Panc1 (cell line): ENCODE results near the gene PLPPR2. TPM values are rescaled to one million over a fixed set of nuclear protein-coding genes. Genes with fewer than 3 reads are reported as not detected.
"Not testable (repeated sequence)": the region's sequence is repeated elsewhere in the genome, so short reads cannot be mapped to it uniquely, and the experiment has no call there.

Experiments
- ATAC-seq: fragments of 200-7000 bp; cut with Tn5 transposase; 2 replicates; pipeline ENCODE4 v1.9.1; 2020; ENCODE audit warnings: mild to moderate bottlenecking, moderate library complexity
- BruUV-seq: library from RNA; stranded (reverse); fragments of 400-500 nt; replicated peaks from 2 replicates; lab custom pipeline; 2021; lab: Mats Ljungman, UMichigan
- CTCF ChIA-PET: fragments of 300-600 bp; sonication (Branson Sonifier 250); formaldehyde crosslinking; loops from one replicate; lab custom pipeline; 2022; ENCODE audit warnings: antibody characterized with exemption; lab: Charles Lee
- POLR2A ChIA-PET: fragments of 300-600 bp; sonication (Branson Sonifier 250); formaldehyde crosslinking; loops from one replicate; lab custom pipeline; 2022; ENCODE audit warnings: antibody characterized with exemption; lab: Charles Lee
- DNase-seq: peaks from one replicate; pipeline ENCODE4 v3.0.0-alpha.2; 2010; ENCODE audit warnings: low read depth, low spot score
- H3K27ac ChIP-seq: 2 replicates; pipeline ENCODE4 v1.5.1; 2011; ENCODE audit warnings: mild to moderate bottlenecking, low read length, inconsistent platforms
- H3K27me3 ChIP-seq: fragments of 200-500 bp; sonication (Bioruptor generic); 2 replicates; pipeline ENCODE4 v1.6.0; 2014; ENCODE audit warnings: low read length, inconsistent platforms; ENCODE audit not compliant: control insufficient read depth, insufficient read depth
- H3K36me3 ChIP-seq: fragments of 200-500 bp; sonication (Bioruptor generic); 2 replicates; pipeline ENCODE4 v1.5.1; 2014; ENCODE audit warnings: inconsistent platforms, mild to moderate bottlenecking, low read length, moderate library complexity; ENCODE audit not compliant: control insufficient read depth, insufficient read depth
- H3K4me1 ChIP-seq: 2 replicates; pipeline ENCODE4 v1.5.1; 2011; ENCODE audit warnings: inconsistent platforms, mild to moderate bottlenecking, low read length, moderate library complexity; ENCODE audit not compliant: control insufficient read depth, insufficient read depth
- H3K4me3 ChIP-seq, 2 experiments: 2 replicates each; pipeline ENCODE4 v1.5.1; 2011 to 2012; ENCODE audit warnings: low read depth in 2 of 2, low read length in 2 of 2, mild to moderate bottlenecking in 2 of 2, inconsistent platforms in 1 of 2, moderate library complexity in 1 of 2
- H3K9me3 ChIP-seq: fragments of 200-500 bp; sonication (Bioruptor generic); 2 replicates; pipeline ENCODE4 v1.5.1; 2014; ENCODE audit warnings: low read depth, mild to moderate bottlenecking, inconsistent platforms, low read length, moderate library complexity; ENCODE audit not compliant: control insufficient read depth, insufficient read depth
- POLR2AphosphoS5 ChIP-seq: IDR thresholded peaks from 2 replicates; pipeline ENCODE4 v1.6.1; 2012; ENCODE audit warnings: mild to moderate bottlenecking, low read depth, low read length, moderate library complexity
- REST ChIP-seq, 2 experiments: IDR thresholded peaks; 2 replicates each; pipeline ENCODE4 v1.6.1; 2011 to 2012; ENCODE audit warnings: low read depth in 2 of 2, control low read depth in 1 of 2, low read length in 1 of 2, mild to moderate bottlenecking in 1 of 2, moderate library complexity in 1 of 2; ENCODE audit not compliant: insufficient read depth in 1 of 2
- SIN3A ChIP-seq: IDR thresholded peaks from 2 replicates; pipeline ENCODE4 v1.6.1; 2012; ENCODE audit warnings: low read depth, mild to moderate bottlenecking, low read length, moderate library complexity, borderline replicate concordance; ENCODE audit not compliant: insufficient read depth
- TCF7L2 ChIP-seq: IDR thresholded peaks from 2 replicates; pipeline ENCODE4 v1.6.1; 2011; ENCODE audit warnings: mild to moderate bottlenecking, low read depth, low read length, inconsistent platforms
- in situ Hi-C: cut with HindIII; loops from 2 replicates; pipeline ENCODE4 v1.10.0; 2016; ENCODE audit warnings: low sequenced_read_pairs, low pct_unique_long_range_greater_than_20kb
- intact Hi-C: fragments of 100-400 bp; cut with micrococcal nuclease; formaldehyde crosslinking; loops from one replicate; pipeline ENCODE4 v1.10.0; 2022; ENCODE audit not compliant: unreplicated experiment
- total RNA-seq: library from RNA; stranded (reverse); gene quantifications from one replicate; pipeline ENCODE4 v1.2.1, GENCODE V29; 2021; ENCODE audit not compliant: unreplicated experiment
- TF ChIP-seq, protein P1 (sequence below): fragments of 450-650 bp; IDR thresholded peaks from 2 replicates; pipeline ENCODE4 v1.5.1; 2017; ENCODE audit warnings: mild to moderate bottlenecking

Gene PLPPR2
- total RNA-seq, 1 experiment from 2014 or later = 43.3 TPM

GRCh38 chr19:11331502-11331901 is 23.7 kb upstream of the PLPPR2 start:
- ChIA-PET POLR2A (no interaction called here), CTCF (no interaction called here)
- Histone ChIP-seq H3K4me1 (no peaks in the 10 kb centered on the region), H3K9me3 (no peaks in the 10 kb centered on the region), H3K27ac (no peak overlapping the region), H3K36me3 (no peaks in the 10 kb centered on the region; the same call in 1 of the 2 replicates), H3K27me3 (no peaks in the 10 kb centered on the region), H3K4me3 (no peak overlapping the region)
- in situ Hi-C loops (no loop called here), intact Hi-C loops (no loop called here)
- ATAC-seq (no peak), DNase-seq (no peak)
- no TSS peak for BruUV-seq
- TF ChIP-seq SIN3A = no peak
- TF ChIP-seq REST (IDR thresholded peaks at IDR 0.05; ENCODE audit: insufficient read depth in 1 of 2, low read depth in 2 of 2, low read length in 1 of 2) = no peak
- TF ChIP-seq, protein P1, sequence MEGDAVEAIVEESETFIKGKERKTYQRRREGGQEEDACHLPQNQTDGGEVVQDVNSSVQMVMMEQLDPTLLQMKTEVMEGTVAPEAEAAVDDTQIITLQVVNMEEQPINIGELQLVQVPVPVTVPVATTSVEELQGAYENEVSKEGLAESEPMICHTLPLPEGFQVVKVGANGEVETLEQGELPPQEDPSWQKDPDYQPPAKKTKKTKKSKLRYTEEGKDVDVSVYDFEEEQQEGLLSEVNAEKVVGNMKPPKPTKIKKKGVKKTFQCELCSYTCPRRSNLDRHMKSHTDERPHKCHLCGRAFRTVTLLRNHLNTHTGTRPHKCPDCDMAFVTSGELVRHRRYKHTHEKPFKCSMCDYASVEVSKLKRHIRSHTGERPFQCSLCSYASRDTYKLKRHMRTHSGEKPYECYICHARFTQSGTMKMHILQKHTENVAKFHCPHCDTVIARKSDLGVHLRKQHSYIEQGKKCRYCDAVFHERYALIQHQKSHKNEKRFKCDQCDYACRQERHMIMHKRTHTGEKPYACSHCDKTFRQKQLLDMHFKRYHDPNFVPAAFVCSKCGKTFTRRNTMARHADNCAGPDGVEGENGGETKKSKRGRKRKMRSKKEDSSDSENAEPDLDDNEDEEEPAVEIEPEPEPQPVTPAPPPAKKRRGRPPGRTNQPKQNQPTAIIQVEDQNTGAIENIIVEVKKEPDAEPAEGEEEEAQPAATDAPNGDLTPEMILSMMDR = no peak
- no peak for TF ChIP-seq POLR2AphosphoS5
- TF ChIP-seq TCF7L2 = no peak

GRCh38 chr19:11332822-11333221 is 22.4 kb upstream of the PLPPR2 start:
- Histone ChIP-seq H3K9me3 (no peaks in the 10 kb centered on the region), H3K36me3 (no peaks in the 10 kb centered on the region), H3K27ac (no peak overlapping the region), H3K27me3 (no peaks in the 10 kb centered on the region), H3K4me3 (no peak overlapping the region), H3K4me1 (no peaks in the 10 kb centered on the region)
- no peak for ATAC-seq
- intact Hi-C loops (no loop called here), in situ Hi-C loops (no loop called here)
- ChIA-PET POLR2A (no interaction called here), CTCF (no interaction called here)
- DNase-seq = no peak
- TF ChIP-seq, protein P1 = no peak
- TF ChIP-seq POLR2AphosphoS5 (no peak), TCF7L2 (no peak), REST (IDR thresholded peaks at IDR 0.05; ENCODE audit: insufficient read depth in 1 of 2, low read depth in 2 of 2, low read length in 1 of 2) (no peak), SIN3A (no peak)
- BruUV-seq = no TSS peak

GRCh38 chr19:11333838-11334237 is 21.4 kb upstream of the PLPPR2 start:
- BruUV-seq, ATAC-seq, H3K4me3 ChIP-seq, H3K9me3 ChIP-seq, H3K36me3 ChIP-seq, intact Hi-C loops, DNase-seq, POLR2A ChIA-PET, CTCF ChIA-PET, H3K27ac ChIP-seq, H3K4me1 ChIP-seq, in situ Hi-C loops, H3K27me3 ChIP-seq: not testable (repeated sequence)
